AG09309 (cell line): ENCODE measurements around the gene UHRF2.

Source experiments
- DNase-seq: peaks from one replicate; pipeline ENCODE4 v3.0.0-alpha.2; 2010; ENCODE audit warnings: low read depth
- H3K4me3 ChIP-seq: 2 replicates; pipeline ENCODE4 v1.5.1; 2011; ENCODE audit warnings: mild to moderate bottlenecking, low read depth, low read length, moderate library complexity; ENCODE audit not compliant: control insufficient read depth
- TF ChIP-seq, protein P1 (sequence below): IDR thresholded peaks from 2 replicates; pipeline ENCODE4 v1.5.1; 2011; ENCODE audit warnings: mild to moderate bottlenecking, low read depth, low read length, inconsistent platforms; ENCODE audit not compliant: insufficient read depth, control insufficient read depth; ENCODE audit errors: missing control alignments

Gene UHRF2

DNA sequence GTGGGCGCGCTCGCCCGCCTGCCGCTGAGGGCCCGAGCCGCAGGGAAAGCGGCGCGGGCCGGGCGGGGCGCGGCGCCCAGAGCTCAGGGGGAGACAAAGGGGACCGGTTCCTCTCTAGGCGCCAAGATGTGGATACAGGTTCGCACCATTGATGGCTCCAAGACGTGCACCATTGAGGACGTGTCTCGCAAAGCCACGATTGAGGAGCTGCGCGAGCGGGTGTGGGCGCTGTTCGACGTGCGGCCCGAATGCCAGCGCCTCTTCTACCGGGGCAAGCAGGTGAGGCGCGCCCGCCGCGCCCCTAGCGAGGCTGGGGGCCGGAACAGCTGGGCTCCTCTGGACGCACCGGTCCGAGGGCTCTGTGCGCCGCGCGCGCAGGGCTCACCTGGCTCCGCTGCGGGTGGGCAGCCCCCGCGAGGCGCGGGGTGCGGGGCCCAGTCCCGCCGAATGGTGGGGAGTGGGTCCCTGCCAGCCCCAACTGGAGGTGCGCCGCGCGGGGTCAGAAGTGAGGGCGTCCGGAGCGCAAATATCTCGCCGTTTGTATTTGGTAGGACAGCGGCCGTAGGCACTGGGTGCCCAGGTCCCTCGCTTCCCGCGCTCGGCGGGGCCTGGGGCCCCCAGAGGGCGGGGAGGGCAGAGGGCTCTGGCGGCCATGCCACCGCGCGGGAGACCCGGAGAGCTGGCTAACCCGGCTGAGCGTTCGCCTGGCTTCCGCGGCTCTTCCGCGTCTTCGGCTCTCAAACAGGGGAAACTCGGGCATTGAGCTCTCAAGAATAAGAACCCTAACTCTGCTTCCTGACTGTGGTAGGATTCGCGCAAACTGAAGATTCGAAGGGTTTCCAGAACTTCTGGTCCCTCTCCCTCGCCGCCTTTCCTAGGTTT, 607 bp downstream of the UHRF2 start:
- no peak for DNase-seq
- peak overlapping the region; percentile 73 for H3K4me3 ChIP-seq
- TF ChIP-seq, protein P1, sequence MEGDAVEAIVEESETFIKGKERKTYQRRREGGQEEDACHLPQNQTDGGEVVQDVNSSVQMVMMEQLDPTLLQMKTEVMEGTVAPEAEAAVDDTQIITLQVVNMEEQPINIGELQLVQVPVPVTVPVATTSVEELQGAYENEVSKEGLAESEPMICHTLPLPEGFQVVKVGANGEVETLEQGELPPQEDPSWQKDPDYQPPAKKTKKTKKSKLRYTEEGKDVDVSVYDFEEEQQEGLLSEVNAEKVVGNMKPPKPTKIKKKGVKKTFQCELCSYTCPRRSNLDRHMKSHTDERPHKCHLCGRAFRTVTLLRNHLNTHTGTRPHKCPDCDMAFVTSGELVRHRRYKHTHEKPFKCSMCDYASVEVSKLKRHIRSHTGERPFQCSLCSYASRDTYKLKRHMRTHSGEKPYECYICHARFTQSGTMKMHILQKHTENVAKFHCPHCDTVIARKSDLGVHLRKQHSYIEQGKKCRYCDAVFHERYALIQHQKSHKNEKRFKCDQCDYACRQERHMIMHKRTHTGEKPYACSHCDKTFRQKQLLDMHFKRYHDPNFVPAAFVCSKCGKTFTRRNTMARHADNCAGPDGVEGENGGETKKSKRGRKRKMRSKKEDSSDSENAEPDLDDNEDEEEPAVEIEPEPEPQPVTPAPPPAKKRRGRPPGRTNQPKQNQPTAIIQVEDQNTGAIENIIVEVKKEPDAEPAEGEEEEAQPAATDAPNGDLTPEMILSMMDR, result no peak

DNA sequence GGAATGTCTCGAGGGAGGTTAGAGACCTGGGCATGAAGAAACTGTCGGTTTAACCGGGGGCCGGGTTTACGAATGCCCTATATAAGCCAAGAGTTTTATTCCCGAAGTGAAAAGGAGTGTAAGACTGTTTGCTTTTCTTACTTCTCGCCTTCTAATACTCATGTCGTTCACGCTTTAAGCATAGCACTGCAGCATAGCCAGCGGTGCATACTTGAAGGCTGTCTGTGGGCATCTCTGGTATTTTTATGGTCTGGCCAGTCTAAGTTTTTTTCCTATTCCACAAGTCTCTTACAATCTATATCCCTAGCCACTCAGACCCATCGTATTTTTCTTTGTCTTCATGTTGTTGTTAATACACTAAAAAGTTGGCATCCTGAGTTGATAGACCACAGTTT, 1.2 kb downstream of the UHRF2 start:
- TF ChIP-seq, protein P1, result no peak
- H3K4me3 ChIP-seq, result peak overlapping the region; percentile 73
- peak; percentile 57 for DNase-seq

DNA sequence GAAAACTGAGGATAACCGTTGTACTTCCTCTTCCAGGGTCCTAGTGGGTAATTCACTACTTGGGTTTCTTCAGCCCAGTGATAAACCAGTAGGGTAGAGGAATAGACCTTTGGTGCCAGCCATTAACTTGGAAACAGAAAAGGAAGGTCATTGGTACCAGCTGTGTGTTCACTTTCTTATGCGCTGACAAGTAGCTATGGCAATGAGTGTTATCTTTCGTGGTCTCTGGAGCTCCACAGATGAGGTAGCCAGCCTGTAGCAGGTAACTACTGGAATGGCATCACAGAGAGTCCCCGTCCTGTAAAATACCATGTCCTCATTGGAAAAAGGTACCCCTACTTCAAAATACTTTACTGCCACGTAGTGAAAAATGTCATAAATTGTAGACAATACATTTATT, 2.3 kb downstream of the UHRF2 start:
- TF ChIP-seq, protein P1, result no peak
- H3K4me3 ChIP-seq, result peak overlapping the region; percentile 73
- DNase-seq, result no peak

DNA sequence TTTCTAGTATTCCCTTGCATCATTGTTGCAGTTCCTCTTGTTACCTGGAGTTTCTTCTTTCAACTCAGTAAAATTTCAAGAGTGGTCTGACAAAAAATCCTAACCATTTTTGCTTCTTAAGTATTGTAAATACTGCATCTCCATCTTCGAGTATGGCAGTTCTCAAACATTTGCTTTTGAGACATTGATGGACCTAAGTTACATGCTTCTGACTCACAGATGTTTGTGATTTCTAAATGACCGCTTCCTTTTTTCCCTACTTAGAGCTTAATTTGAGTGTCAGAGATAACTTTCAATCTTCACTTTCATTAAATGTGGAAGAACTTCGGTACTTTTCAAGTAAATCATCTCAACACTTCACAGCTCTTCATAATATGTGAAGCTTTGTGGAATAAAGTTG, 4.2 kb downstream of the UHRF2 start:
- TF ChIP-seq, protein P1, result no peak
- no peak for DNase-seq
- no peak overlapping the region for H3K4me3 ChIP-seq

DNA sequence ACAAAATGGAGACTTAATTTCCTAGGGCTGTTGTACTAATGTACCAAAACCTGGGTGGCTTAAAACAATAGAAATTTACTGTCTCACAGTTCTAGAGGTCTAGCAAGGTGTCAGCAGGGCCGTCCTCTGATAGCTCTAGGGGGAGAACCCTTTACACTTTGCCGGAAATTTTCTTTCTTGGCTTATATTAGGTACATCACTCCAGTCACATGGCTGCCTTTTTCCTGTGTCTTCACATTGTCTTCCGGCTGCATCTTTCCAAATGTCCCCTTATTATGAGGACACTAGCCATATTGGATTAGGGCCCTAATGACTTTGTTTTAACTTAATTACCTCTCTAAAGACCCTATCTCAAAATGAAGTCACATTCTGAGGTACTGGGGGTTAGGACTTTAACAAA, 5.8 kb downstream of the UHRF2 start:
- no peak for DNase-seq
- TF ChIP-seq, protein P1, result no peak
- H3K4me3 ChIP-seq, result no peak overlapping the region

DNA sequence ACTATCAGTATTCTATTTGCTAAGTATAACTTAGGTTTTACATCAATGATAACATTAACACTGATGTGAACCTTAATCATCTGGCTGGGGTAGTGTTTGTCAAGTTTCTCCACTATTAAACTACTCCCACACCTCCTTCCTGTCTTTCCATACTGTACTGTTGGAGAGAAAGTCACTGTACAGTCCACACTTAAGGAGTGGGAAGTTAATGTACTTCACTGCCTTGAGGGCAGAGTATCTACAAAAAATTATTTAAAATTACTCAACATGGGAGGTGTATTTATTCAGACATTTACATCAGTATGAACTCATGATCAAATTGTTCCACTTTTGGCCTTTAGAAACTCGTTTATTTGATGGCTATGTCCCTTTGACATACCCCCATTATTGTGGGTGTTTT, 11.9 kb downstream of the UHRF2 start:
- H3K4me3 ChIP-seq, result no peak overlapping the region
- no peak for DNase-seq
- TF ChIP-seq, protein P1, result no peak
